Mesothelial cell of epicardium (in vitro differentiated cells): ENCODE results near the gene TTLL12. TPM values are rescaled to one million over a fixed set of nuclear protein-coding genes. Genes with fewer than 3 reads are reported as not detected.

Source experiments
- DNase-seq, 2 experiments: peaks; one replicate each; pipeline ENCODE4 v3.0.0; 2021; ENCODE audit warnings: low spot score in 2 of 2; ENCODE audit not compliant: unreplicated experiment in 2 of 2
- H3K27ac Mint-ChIP-seq: 2 replicates; pipeline ENCODE4 v1.8.0; 2021; ENCODE audit warnings: mixed read lengths
- H3K27me3 Mint-ChIP-seq: 2 replicates; pipeline ENCODE4 v1.8.0; 2021; ENCODE audit warnings: low read depth, mixed read lengths
- H3K36me3 Mint-ChIP-seq: 2 replicates; pipeline ENCODE4 v1.8.0; 2021; ENCODE audit warnings: mixed read lengths
- H3K4me1 Mint-ChIP-seq: 2 replicates; pipeline ENCODE4 v1.8.0; 2021; ENCODE audit warnings: mixed read lengths
- H3K4me3 Mint-ChIP-seq: 2 replicates; pipeline ENCODE4 v1.8.0; 2021; ENCODE audit warnings: mild to moderate bottlenecking, moderate library complexity, mixed read lengths
- H3K9me3 Mint-ChIP-seq: 2 replicates; pipeline ENCODE4 v1.8.0; 2021; ENCODE audit warnings: mixed read lengths
- total RNA-seq: library from RNA; stranded (reverse); gene quantifications from 3 replicates; pipeline ENCODE4 v1.2.1, GENCODE V29; 2021
- TF ChIP-seq, protein P1 (sequence below): fragments of 200-600 bp; sonication (generic); IDR thresholded peaks from one replicate; pipeline ENCODE4 v1.5.0; 2021; ENCODE audit warnings: antibody characterized with exemption; ENCODE audit not compliant: unreplicated experiment

TTLL12 gene
- total RNA-seq, 1 donor from 2014 or later, result 43.5 TPM

DNA sequence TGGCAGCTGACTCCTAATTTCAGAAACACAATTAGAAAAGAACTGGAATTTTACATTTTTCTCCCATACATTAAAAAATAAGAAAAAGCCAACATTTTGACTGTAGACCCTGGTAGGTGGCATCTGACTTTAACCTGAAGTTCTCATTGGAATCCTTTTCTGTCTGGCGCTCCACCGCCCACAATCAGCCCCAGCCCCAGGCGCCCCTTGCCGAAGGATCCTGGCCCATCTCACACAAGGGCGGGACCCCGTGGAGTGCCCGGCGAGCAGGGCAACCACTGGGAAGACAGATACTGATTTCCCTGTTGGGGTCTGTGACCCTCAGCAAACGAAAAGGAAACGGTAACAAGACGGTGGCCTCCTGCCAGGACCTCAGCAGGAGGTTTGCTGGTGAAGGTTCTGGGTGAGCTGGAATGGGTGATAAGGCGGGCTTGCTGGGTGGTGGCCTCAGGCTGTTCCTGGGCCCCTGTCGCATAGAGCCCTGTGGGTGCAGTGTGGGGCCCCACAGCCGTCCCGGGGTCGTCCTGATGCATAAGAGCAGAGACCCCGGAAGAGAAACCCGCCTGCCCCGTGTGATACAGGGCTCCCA is 19.8 kb downstream of the TTLL12 start:
- Mint-ChIP-seq H3K27ac (no peak overlapping the region), H3K4me1 (peaks cover 4% of the 10 kb centered on the region), H3K9me3 (no peaks in the 10 kb centered on the region), H3K4me3 (no peak overlapping the region), H3K36me3 (peaks cover 11% of the 10 kb centered on the region), H3K27me3 (no peaks in the 10 kb centered on the region)
- no peak for DNase-seq
- TF ChIP-seq, protein P1, sequence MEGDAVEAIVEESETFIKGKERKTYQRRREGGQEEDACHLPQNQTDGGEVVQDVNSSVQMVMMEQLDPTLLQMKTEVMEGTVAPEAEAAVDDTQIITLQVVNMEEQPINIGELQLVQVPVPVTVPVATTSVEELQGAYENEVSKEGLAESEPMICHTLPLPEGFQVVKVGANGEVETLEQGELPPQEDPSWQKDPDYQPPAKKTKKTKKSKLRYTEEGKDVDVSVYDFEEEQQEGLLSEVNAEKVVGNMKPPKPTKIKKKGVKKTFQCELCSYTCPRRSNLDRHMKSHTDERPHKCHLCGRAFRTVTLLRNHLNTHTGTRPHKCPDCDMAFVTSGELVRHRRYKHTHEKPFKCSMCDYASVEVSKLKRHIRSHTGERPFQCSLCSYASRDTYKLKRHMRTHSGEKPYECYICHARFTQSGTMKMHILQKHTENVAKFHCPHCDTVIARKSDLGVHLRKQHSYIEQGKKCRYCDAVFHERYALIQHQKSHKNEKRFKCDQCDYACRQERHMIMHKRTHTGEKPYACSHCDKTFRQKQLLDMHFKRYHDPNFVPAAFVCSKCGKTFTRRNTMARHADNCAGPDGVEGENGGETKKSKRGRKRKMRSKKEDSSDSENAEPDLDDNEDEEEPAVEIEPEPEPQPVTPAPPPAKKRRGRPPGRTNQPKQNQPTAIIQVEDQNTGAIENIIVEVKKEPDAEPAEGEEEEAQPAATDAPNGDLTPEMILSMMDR, result no peak

DNA sequence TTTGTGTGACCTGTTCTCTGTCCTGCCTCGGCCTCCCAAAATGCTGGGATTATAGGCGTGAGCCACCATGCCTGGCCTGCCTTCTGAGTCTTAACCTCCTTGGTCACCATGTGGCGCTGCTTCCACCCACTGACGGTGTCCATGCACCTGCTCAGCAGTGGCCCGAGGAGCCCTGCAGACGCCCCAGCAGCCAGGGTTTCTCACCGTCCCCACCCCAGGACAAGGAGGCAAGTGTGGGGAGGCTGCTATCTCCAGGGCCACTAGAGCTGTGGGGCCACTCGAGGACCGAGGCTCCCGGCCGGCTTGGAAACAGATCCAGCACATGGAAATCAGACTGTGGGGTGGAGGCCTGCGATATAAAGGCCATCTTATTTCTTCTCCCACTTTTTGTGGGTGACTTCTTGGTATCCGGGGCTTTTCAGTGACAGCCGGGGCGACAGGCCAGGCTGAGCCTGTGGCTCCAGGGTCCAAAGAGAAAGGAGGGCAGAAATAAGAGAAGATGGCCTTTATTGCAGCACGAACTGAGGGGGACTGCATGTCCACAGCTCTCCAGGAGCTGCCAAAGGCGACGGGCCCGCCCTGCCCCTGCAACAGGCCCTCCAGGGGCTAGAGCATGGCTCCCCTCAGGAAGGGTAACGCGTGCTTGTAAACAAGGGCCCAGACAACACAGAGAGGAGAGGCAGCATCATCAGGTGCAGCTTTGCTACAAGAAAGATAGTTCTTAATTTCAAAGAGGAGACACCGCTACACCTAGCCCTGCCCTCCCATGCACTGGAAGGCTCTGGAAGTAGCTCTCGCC is 20.6 kb downstream of the TTLL12 start:
- H3K27me3 Mint-ChIP-seq, result no peaks in the 10 kb centered on the region
- peaks cover 11% of the 10 kb centered on the region for H3K36me3 Mint-ChIP-seq
- TF ChIP-seq, protein P1, result no peak
- DNase-seq, result no peak
- no peak overlapping the region for H3K27ac Mint-ChIP-seq
- H3K4me1 Mint-ChIP-seq, result peaks cover 4% of the 10 kb centered on the region
- no peaks in the 10 kb centered on the region for H3K9me3 Mint-ChIP-seq
- no peak overlapping the region for H3K4me3 Mint-ChIP-seq

DNA sequence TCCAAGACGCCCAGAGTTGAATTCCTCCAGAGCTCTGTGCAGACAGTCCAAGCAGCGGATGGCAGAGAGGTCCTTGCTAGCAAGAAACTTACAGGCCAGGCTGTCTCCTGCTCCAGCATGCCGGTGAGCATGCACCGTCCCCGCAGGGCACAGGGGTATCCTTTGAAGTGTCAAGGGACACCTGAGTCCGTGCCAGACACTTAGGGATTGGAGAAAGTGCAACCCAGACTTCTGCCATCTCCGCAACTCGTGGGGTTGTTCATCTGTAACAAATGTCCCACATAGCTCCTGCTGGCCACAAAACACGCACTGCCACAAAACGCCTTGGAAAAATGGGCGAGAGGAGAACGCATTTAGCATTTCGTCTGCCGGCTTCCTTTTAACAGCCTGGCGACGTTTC is 22.3 kb downstream of the TTLL12 start:
- no peaks in the 10 kb centered on the region for H3K27me3 Mint-ChIP-seq
- no peaks in the 10 kb centered on the region for H3K9me3 Mint-ChIP-seq
- peaks cover 7% of the 10 kb centered on the region for H3K36me3 Mint-ChIP-seq
- H3K27ac Mint-ChIP-seq, result no peak overlapping the region
- peaks cover 4% of the 10 kb centered on the region for H3K4me1 Mint-ChIP-seq
- no peak overlapping the region for H3K4me3 Mint-ChIP-seq
- TF ChIP-seq, protein P1, result no peak
- DNase-seq, result no peak

DNA sequence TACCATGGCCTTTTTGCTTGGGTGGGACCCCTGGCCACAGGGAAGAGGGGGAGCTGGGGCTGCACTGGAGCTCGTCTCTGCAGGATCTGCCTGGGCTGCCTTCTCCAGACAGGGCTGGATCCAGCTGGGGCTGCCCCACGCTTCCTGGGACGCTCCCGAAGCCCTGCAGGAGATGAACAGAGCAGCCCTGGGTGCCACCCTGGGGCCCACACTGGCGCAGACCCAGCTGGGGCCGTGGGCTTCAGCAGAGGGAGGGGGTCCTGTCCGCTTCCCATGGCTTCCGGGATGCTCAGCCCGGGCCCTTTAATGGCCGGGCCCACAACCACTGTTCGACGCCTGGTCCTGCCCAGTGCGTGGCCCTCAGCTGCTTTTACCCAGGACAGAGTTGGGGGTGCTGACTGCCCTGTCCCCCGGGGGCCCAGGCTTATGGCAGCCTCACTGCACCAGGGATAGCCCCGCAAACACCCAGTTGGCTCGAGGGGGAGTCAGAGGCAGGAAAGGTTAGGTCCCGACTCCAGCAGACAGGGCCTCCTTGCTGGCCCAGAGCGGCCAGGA is 23.6 kb downstream of the TTLL12 start:
- no peak overlapping the region for H3K27ac Mint-ChIP-seq
- TF ChIP-seq, protein P1, result no peak
- H3K4me3 Mint-ChIP-seq, result no peak overlapping the region
- peaks cover 3% of the 10 kb centered on the region for H3K36me3 Mint-ChIP-seq
- H3K4me1 Mint-ChIP-seq, result peaks cover 4% of the 10 kb centered on the region
- H3K27me3 Mint-ChIP-seq, result no peaks in the 10 kb centered on the region
- no peak for DNase-seq
- no peaks in the 10 kb centered on the region for H3K9me3 Mint-ChIP-seq

DNA sequence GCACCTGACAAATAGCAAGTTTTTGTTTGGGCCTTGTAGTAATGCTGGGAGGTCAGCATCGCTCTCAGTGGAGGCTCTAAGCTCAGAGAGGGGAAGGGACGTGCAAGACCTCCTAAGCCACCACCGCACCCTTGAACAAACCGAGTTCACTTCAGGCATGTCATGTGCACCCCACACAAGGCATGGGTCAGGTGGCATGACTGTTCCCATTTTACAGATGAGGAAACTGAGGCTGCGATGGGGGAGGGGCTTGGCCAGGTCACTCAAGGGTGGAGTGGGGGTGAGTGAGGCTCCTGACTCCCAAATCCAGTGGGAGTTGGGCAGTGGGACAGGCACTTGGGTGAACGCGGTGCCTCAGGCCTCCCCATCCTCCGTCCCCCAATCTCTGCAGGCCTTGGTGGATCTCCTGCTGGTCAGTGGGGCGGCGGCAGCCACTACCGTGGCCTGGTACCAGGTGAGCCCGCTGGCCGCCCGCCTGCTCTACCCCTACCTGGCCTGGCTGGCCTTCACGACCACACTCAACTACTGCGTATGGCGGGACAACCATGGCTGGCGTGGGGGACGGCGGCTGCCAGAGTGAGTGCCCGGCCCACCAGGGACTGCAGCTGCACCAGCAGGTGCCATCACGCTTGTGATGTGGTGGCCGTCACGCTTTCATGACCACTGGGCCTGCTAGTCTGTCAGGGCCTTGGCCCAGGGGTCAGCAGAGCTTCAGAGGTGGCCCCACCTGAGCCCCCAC is 24.4 kb downstream of the TTLL12 start:
- no peak overlapping the region for H3K4me3 Mint-ChIP-seq
- peaks cover 3% of the 10 kb centered on the region for H3K36me3 Mint-ChIP-seq

More for the DNA sequence above, 24.4 kb downstream of the TTLL12 start:
- Mint-ChIP-seq H3K9me3 (no peaks in the 10 kb centered on the region), H3K27ac (no peak overlapping the region), H3K4me1 (peaks cover 4% of the 10 kb centered on the region), H3K27me3 (no peaks in the 10 kb centered on the region)
- TF ChIP-seq, protein P1, result no peak
- DNase-seq, result no peak
